CD4-positive, alpha-beta T cell treated with Interferon alpha-2 for 1 hour (primary cell): Measurements from ENCODE around the gene MS4A8.
A peak's percentile ranks its signal among the peaks of the same experiment; 100 is the strongest.
"Not testable (repeated sequence)": the region's sequence is repeated elsewhere in the genome, so short reads cannot be mapped to it uniquely, and the experiment has no call there.

ENCODE experiments used
- DNase-seq, 2 donors: peaks; one replicate each; pipeline ENCODE4 v3.0.0-alpha.2; 2020 to 2022

MS4A8 gene, protein sequence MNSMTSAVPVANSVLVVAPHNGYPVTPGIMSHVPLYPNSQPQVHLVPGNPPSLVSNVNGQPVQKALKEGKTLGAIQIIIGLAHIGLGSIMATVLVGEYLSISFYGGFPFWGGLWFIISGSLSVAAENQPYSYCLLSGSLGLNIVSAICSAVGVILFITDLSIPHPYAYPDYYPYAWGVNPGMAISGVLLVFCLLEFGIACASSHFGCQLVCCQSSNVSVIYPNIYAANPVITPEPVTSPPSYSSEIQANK

DNA sequence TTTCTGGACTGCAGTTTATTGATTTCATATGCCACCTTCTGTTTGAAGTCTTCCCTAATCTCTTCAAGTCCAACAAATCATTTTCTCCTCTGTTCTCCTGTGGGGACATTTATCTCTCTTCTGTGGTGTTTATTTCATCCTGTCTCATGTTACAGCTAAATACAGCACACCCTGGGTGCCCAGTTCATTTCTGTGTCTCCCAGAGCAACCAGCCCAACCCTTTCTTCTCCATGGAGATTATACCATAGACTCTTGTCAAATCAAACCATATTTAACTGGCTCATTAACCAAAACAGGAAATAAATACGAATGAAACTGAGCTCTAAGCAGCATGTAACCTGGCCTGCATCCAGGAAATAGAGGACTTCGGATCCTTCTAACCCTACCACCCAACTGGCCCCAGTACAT, at the start of gene MS4A8:
Gene MS4A8 (plus strand): TSS at position 329 of the 408 bp plus-strand sequence. CDS start 1,249 bp downstream, outside the sequence.
- no peak for DNase-seq

DNA sequence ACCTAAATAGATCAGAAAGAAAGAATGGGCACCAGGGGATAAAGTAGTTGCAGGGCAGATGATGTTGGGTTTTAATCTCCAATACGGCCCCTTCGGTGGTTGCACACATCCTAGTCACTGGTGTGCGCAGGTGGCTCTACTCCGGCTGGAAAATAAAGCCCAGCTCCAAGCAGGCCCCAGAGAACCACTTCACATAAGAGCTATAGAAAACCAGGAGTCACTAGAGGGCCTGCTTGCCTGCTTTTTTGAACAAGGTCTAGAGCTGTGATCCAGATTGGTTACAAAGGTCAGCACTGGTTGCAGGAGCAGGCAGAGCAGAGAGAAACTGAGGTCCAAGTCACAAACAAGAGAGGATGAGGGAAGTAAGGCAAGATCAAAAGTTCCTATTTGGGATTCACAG, 41.5 kb upstream of the MS4A8 start:
- no peak for DNase-seq

DNA sequence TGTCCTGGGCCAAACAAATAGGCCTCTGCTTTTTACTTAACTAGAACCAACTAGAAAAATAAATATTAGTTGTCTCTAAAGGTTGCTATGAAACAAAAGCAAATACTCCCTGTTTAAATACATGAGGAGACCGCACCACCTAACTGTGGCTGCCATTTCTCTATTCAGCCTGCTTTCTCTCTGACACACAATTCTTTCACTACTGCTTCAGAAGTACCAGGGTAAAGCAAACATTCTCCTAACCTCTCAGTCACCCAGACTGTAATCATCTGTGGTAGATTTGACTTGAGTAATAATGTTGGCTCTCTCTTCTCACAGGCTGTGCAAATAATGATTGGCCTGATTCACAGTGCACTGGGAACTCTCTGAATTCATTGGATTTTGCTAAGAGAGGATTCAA, 41.0 kb upstream of the MS4A8 start:
- no peak for DNase-seq

DNA sequence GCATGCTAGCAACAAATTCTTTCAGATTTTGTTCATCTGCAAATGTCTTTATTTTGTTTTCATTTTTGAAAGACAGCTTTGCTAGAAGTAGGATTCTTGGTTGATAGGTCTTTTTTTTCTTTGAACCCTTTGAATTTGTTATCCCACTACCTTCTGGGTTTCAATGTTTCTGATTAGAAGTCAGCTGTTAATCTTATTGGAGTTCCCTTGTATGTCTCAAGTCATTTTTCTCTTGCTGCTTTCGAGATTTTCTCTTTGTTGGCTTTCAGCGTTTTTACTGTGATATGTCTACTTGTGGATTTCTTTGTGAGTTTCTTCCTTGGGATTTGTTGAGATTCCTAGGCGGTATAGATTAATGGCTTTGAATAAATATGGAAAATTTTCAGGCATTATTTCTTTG, 27.2 kb upstream of the MS4A8 start:
- no peak for DNase-seq

DNA sequence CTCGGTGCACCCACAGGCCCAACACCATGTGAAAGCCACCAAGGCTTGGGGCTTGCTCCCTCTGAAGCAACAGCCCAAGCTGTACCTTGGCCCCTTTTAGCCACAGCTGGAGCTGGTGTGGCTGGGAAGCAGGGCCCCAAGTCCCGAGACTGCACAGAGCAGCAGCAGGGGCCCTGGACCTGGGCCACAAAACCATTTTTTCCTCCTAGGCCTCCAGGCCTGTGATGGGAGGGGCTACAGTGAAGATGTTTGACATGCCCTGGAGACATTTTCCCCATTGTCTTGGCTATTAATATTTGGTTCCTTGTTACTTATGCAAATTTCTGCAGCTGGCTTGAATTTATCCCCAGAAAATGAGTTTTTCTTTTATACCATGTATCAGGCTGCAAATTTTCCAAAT, 21.2 kb upstream of the MS4A8 start:
- DNase-seq, result not testable (repeated sequence)

DNA sequence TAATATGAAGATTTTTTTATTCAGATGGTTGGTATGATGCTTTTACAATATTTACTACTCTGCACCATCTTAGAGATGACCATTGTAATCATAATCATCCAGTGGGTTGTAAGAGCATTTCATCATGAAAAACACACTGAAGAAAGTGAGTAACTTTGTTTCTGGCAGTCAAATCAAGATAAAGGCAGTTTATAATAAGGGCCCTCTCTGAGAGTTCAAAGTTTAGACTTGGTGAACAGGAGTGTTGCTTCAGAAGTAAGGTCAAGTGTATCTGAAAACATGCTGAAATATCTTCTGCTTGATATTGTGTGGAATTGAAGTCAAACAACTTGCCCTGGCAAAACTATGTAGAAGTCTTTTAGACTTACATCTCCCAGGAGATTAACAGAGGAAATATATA, 19.5 kb upstream of the MS4A8 start:
- DNase-seq, result no peak

DNA sequence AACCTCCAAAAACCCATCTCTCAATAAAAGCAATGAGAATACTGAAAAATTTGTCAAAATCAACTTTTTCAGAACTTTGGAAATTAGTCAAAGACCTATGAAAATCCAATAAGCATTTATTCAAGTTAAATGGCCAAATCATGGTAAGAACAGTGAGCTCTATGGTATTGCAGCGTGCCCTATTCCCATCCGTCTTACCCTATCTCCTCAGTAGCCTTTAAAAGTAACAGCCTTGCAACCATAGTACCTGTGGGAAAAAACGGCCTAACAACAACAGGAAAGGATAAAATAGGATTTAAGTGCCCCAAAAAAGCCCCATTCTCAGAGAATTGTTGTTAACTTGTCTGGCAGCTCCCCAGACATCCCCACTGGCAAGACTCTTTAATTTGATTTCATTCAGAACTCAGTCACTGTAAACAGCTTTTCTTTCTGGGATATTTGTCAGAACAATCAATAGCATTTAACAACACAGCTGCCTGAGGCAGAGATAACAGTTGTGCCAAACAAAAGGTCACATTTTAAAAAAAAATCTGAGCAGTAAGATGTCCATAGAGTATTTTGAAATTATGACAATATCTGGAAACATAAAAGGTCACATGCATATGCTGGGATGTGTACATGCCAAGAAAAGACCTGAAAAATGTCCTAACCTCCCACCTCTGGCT, 18.8 kb upstream of the MS4A8 start:
- no peak for DNase-seq

DNA sequence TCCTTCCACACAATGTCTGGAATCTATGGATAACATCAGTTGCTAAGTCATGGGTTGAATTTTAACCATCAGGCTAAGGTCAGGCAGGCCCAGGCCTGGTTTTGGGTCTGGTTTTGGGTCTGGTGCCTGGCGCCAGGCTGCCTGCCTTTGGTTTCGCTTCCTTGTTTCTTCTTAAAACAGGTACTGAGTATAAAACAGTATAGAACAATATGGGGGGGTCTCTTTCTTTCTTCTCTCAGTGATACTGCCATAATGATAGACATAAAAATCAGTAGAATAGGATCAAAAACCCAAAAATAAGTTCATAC, 14.9 kb upstream of the MS4A8 start:
- DNase-seq, result not testable (repeated sequence)

DNA sequence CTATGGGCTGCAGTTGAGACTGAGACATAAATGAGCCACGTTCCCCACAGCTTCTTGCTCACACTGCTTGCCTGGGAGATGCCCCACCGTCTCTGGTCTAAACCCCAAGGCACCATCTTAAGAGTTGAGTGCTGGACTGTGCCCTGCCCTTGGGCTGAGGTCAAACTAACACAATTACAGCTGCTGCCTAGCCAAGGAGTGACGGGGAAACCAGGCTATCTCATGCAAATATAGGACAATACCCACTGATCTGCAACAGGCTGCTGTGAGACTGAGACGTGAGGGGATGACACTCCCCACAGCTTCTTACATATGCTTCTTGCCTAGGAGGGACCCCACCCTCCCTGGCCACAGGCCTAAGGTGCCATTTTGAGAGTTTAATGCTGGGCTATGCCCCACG, 7.8 kb upstream of the MS4A8 start:
- no peak for DNase-seq

DNA sequence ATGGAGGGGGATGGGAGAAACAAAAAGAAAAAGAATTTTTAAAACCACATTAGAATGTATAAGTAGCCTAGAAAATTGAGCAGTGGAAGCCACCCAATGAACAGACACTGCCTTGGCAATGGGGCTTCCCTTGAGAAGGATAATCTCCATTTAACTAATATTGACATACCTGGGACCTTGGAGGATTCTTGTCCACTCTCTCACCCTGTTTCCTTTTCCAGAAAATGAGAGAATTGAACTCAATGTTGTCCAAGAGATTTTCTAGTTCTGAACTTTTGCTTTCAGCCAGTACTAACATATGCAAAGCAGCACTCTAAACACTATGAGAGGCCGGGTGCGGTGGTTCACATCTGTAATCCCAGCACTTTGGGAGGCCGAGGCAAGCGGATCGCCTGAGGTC, 524 bp downstream of the MS4A8 start:
- no peak for DNase-seq

DNA sequence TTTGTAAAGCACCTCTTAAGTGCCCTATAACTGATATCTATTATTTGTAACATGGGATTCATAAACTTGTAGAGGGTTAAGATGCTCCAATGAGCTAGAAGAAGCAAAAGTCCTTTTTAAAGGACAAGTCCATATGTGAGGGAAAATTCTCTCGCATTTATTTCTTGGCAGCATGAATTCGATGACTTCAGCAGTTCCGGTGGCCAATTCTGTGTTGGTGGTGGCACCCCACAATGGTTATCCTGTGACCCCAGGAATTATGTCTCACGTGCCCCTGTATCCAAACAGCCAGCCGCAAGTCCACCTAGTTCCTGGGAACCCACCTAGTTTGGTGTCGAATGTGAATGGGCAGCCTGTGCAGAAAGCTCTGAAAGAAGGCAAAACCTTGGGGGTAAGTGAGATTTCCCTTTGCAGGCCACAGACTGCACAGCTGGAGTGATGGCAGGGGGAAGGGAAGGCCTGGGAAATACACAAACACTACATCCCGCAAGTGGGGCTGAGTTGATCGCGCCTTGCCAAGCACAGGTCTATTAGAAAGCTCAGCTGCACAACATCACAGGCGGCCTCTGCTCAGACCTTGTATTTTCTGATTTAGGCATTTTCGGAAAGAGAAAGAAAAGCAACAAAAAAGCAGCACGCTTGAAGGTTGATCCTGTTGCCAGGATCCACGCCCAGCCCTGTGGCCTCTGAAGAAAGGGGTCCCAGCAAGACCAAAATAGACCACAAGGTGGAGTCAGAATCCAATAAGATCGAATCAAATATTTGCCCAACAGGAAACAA, 1.5 kb downstream of the MS4A8 start:
- no peak for DNase-seq

DNA sequence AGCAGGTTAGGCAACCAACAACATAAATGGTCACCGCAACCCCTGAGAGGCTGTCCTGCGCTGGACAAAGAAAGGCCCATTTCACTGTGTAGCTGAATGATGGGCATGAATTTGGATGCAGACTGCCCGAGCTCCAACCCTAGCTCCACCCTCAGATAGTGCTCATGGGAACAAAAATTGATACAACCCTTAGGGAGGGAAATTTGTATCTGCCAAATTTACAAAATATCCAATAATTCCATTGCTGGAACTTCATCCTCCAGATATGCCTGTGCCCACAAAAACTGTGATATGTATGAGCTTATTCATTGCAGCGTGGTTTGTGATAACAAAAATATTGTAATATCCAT, 2.0 kb downstream of the MS4A8 start:
- DNase-seq, result no peak

DNA sequence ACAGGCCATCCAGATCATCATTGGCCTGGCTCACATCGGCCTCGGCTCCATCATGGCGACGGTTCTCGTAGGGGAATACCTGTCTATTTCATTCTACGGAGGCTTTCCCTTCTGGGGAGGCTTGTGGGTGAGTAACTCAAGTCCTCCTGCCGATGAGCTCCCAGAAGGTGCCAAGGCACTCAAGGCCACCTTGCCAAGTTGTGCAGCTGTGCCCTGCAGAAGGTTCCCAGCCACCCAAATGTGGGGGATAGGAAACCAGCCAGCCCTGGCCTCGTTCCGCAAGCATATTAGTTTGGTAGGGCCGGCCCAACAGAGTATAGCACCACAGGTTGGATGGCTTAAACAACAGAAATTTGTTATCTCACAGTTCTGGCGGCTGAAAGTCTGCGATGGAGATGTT, 4.0 kb downstream of the MS4A8 start:
- DNase-seq, result no peak

DNA sequence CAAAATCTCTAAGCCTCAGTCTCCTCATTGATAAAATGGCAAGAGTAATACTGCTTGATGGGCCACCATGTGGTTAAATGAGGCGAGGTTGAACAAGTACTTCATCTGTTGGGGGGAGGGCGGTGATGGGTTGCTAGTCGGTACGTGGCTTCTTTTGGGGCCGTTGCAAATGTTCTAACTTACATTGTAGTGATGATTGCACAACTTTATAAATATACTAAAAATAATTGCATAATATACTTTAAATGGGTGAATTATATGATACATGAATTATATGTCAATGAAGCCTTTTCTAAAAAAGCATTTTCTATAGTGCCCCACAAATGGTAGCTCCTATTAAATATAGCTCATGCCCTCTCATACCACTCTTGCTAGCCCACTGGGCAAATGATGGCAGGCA, 6.5 kb downstream of the MS4A8 start:
- DNase-seq, result no peak

DNA sequence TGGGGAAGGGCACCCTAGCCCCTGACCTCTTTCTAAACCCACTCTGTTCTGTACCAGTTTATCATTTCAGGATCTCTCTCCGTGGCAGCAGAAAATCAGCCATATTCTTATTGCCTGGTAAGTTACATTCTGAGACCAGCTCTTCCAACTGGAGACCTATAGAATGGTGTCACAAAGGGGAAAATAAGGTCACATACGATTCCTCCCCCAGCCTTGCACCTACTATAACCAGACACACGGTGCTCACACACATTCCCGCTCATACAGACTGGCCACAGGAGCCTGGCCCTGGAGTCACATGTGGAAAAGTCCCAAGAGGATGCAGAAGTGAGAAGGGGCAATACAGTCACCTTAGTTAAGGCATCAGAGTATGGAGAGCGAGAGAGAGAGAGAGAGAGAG, 7.5 kb downstream of the MS4A8 start:
- DNase-seq, result no peak

DNA sequence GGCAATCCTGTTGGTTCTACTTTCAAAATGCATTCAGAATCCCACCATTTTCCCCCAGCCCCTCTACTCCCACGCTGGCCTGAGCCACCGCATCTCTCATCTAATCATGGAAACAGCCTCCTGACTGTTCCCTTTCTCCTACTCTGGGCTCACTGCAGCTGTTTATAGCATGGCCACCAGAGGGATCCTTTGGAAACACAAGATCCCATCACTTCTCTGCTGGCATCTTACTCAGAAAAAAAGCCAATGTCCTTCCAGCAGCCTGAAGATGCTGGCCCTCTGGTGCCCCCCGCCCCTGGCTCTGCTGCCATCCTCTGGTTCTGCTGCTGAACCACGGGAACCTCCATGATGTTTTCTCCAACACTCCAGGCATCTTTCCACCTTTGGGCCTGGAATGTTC, 11.1 kb downstream of the MS4A8 start:
- no peak for DNase-seq

DNA sequence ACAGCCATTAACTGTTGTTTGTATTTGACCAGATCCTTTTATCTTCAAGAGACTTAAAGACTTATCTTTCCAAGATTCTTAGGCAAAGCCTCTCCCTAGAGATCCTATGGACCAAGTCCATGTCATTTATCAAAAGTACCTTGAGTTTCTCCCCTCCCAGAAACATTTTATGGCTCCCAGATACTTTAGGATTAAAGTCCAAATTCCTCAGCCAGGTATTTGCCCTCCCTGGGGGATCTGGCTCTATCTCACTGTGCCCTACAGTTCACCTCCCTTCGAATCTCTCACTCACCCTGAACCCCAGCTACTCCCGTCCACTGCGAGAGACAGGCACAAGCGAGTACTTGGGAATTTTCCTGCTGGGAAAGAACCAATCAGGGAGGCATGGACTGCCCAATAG, 11.9 kb downstream of the MS4A8 start:
- DNase-seq, result no peak

DNA sequence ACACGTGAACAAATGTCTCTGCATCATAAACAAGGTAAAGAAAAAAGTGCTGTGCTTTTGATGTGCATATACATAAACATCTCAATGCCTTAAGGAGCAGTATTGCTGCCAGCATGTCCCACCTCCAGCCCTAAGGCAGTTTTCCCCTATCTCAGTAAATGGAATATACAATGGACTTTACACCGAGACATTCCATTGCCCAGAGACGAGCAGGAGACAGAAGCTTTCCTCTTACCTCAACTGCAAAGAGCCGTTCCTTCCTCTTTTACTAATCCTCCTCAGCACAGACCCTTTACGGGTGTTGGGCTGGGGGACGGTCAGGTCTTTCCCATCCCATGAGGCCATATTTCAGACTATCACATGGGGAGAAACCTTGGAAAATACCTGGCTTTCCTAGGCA, 14.0 kb downstream of the MS4A8 start:
- DNase-seq, result not testable (repeated sequence)

DNA sequence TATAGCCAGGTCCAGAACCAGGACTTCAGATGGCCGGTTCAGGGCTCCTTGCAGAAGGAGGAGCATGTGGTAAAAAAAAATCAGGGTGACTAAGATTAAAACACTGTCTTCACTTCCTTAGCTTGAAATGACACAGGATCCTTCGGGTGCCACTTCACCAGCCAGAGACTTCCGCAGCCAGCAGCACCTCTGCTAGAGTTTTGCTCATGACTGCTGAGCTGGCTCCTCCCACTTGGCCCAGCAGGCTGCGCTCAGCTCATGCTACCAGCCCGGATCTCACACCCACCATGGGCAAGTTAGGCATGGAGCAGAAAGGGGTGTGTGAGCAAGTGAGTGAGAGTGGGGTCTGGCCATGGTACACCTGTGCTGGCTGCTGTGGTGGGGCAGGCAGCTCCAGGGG, 18.5 kb downstream of the MS4A8 start:
- peak; percentile 2 to 27 for DNase-seq

DNA sequence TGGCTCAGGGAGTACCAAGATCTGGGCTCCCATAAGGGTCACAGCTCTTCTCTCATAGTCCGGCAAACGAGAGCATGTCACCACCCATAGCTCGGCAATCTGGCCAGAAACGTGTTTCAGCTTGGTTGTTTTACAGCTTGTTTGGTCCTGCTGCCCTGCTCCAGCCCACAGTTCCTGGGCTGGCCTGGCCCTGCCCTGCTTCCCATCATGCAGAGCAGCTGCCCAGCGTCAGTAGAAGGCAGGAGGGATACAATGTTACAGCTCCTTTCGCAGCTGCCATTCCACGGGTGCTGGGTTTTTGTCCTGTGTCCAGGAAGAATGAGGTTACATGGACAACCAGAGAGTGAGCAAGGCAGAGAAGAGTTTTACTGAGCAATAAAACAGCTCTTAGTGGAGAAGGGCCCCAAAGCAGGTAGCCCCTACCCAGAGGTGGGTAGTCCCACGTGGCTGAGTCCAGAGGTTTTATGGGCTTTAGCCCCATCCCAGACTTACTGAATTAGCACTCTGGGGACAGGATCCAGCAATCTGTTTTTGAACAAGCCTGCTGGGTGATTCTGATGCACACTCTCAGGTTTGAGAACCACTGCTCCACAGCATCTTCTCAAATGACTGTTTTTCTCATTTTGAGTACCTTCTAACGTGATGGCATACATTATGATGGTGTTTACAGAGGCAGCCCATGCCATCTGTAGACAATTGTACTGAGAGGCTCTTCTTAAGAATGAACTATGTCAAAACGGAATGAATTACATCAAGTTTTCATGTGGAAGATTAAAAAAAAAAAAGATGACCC, 19.3 kb downstream of the MS4A8 start:
- DNase-seq, result no peak

DNA sequence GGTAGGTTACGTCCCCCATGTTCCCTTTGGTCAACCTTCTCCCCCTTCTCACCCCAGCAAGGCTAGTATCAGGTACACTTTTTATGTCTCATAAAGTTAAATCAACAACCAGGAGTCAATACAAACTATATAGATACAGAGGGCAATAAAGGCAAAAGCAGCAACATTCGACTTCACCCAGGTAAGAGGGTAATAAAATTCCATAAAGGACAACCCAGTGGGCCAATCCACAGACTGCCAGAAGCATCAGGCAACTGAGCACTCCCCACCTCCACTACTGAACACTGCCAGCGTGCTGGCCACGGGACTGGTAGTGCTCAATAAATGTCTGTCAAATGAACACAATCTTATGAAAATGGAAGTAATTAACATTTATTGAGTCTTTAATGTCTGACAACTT, 20.0 kb downstream of the MS4A8 start:
- no peak for DNase-seq

DNA sequence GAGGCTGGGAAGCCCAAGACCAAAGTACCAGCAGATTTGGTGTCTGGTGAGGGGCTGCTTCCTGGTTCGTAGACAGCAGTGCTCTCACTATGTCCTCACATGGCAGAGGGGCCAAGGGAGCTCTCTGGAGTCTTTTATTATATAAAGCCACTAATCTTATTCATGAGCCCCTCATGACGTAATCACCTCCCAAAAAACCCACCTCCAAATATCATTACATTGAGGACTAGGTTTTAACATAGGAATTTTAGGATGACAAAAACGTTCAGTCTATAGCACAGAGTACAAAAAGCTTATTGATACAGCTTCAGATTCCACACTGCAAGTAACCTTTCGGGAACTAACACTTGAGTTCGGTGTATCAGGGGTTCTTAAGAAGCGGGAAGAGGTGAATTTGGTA, 21.0 kb downstream of the MS4A8 start:
- no peak for DNase-seq

DNA sequence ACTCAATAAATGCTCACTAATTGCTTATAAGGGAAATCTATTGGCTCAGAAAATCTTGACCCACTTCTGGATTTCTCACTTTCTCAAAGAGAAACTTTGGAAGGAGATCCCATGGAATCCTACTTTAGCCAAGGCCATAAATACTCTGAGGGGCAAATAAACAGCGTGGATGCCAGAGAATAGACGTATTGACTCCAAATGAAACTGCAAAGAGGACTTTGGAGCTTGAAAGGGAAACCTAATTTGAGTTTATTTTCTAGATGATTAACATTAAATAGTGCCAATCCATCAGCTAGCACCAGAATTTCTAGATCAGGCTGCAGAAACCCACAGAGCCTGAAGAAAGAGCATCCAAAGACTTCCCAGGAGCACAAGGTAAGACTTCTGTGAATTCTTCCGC, 25.0 kb downstream of the MS4A8 start, which contains the start of gene MS4A18:
Gene MS4A18 (plus strand): TSS at position 301 of the 400 bp plus-strand sequence.
- no peak for DNase-seq

DNA sequence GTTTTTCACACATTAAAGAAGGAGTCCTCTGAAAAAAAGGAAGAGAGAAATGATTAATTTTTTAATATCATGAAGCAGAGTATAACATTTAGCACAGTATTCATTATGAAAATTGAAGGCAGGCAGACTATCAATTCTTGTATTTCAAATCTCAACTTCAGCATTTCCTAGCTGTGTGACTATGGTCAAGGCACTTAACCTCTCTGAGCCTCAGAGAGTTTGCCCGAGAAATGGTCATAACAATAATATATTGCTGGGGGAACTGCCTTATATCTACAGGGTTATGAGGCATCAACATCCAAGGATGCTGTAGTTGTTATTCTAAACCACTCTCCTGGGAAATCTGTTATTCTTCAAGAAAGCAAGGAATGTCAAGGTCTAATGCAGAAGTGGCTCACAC, 26.2 kb downstream of the MS4A8 start:
- DNase-seq, result no peak
